Thoracic aorta (tissue), 2 donors: ENCODE measurements around the gene PHYHD1. TPM values are rescaled to one million over a fixed set of nuclear protein-coding genes. Genes with fewer than 3 reads are reported as not detected.

Experiments
- ATAC-seq: fragments of 150-250 bp; one replicate; pipeline ENCODE4 v1.8.0; 2017; ENCODE audit warnings: low read depth; ENCODE audit not compliant: insufficient number of reproducible peaks, low FRiP score
- DNase-seq: peaks from one replicate; pipeline ENCODE4 v3.0.0-alpha.2; 2020; ENCODE audit warnings: low spot score
- H3K27ac ChIP-seq, 2 donors: fragments of 200-600 bp; sonication (generic); 1 replicate in 1 of 2; 2 replicates in 1 of 2; pipeline ENCODE4 v1.5.1; 2016; ENCODE audit warnings: mild to moderate bottlenecking in 2 of 2, moderate library complexity in 2 of 2
- H3K27me3 ChIP-seq: fragments of 200-600 bp; sonication (generic); replicated peaks from 2 replicates; pipeline ENCODE4 v1.6.0; 2016; ENCODE audit warnings: mild to moderate bottlenecking; ENCODE audit not compliant: insufficient read depth
- H3K36me3 ChIP-seq: fragments of 200-600 bp; sonication (generic); one replicate; pipeline ENCODE4 v1.5.1; 2016
- H3K4me1 ChIP-seq, 2 donors: fragments of 200-600 bp; sonication (generic); 1 replicate in 1 of 2; 2 replicates in 1 of 2; pipeline versions ENCODE4 v1.5.1 to v1.6.0; 2016; ENCODE audit warnings: low read depth in 2 of 2, mild to moderate bottlenecking in 1 of 2; ENCODE audit not compliant: control insufficient read depth in 1 of 2
- H3K4me3 ChIP-seq: fragments of 200-600 bp; sonication (generic); 2 replicates; pipeline ENCODE4 v1.5.1; 2016; ENCODE audit warnings: mild to moderate bottlenecking
- H3K9me3 ChIP-seq: fragments of 200-600 bp; sonication (generic); 2 replicates; pipeline ENCODE4 v1.5.1; 2016
- CTCF ChIP-seq: fragments of 200-600 bp; sonication (generic); IDR thresholded peaks from one replicate; pipeline ENCODE4 v1.5.1; 2019; ENCODE audit warnings: antibody characterized with exemption
- total RNA-seq, 2 donors: library from RNA; depleted of rRNA; stranded (reverse); fragments of >200 nt; gene quantifications; one replicate each; pipeline versions ENCODE4 v1.1.0 to v1.2.3, GENCODE V29; 2016

PHYHD1 gene
- total RNA-seq, 2 donors from 2014 or later, result 21.1 to 36.3 TPM

- Histone ChIP-seq H3K36me3 (peaks cover 40% of the 10 kb centered on the region), H3K4me1 (peaks cover 43 to 67% of the 10 kb centered on the region in 2 donors)
- ATAC-seq, result no peak
Measured at GRCh38 chr9:128906741-128907140, 14.0 kb upstream of the PHYHD1 start.

GRCh38 chr9:128908372-128908771 is 12.4 kb upstream of the PHYHD1 start:
- H3K4me1 ChIP-seq, result peaks cover 43 to 67% of the 10 kb centered on the region in 2 donors
- H3K27ac ChIP-seq, result no peak overlapping the region
- H3K36me3 ChIP-seq, result peaks cover 40% of the 10 kb centered on the region
- DNase-seq (no peak), ATAC-seq (no peak)
- no peaks in the 10 kb centered on the region for H3K9me3 ChIP-seq
- H3K4me3 ChIP-seq, result no peak overlapping the region
- no peaks in the 10 kb centered on the region for H3K27me3 ChIP-seq
- TF ChIP-seq CTCF, result no peak

More at GRCh38 chr9:128906741-128907140, 14.0 kb upstream of the PHYHD1 start:
- Histone ChIP-seq H3K27me3 (no peaks in the 10 kb centered on the region), H3K27ac (peak overlapping the region in 1 of 2 donors; percentile 38), H3K4me3 (no peak overlapping the region), H3K9me3 (no peaks in the 10 kb centered on the region)
- TF ChIP-seq CTCF, result no peak
- no peak for DNase-seq

- H3K4me3 ChIP-seq, result no peak overlapping the region
- H3K4me1 ChIP-seq, result peaks cover 54 to 67% of the 10 kb centered on the region in 2 donors
- ATAC-seq (no peak), DNase-seq (no peak)
- H3K9me3 ChIP-seq, result no peaks in the 10 kb centered on the region
- peaks cover 51% of the 10 kb centered on the region for H3K36me3 ChIP-seq
- peak overlapping the region; percentile 96 for H3K27ac ChIP-seq
- no peak for TF ChIP-seq CTCF
- H3K27me3 ChIP-seq, result no peaks in the 10 kb centered on the region
Measured at GRCh38 chr9:128909859-128910258, 10.9 kb upstream of the PHYHD1 start.

- Histone ChIP-seq H3K4me1 (peaks cover 65 to 70% of the 10 kb centered on the region in 2 donors), H3K27ac (peak overlapping the region; percentile 96), H3K9me3 (no peaks in the 10 kb centered on the region), H3K4me3 (peak overlapping the region; percentile 40), H3K27me3 (no peaks in the 10 kb centered on the region), H3K36me3 (peaks cover 55% of the 10 kb centered on the region)
- no peak for TF ChIP-seq CTCF
- DNase-seq (no peak), ATAC-seq (no peak)
Measured at GRCh38 chr9:128910906-128911305, 9.9 kb upstream of the PHYHD1 start.

- Histone ChIP-seq H3K4me3 (peak overlapping the region; percentile 40), H3K36me3 (peaks cover 55% of the 10 kb centered on the region), H3K27ac (peak overlapping the region; percentile 96), H3K4me1 (peaks cover 71 to 74% of the 10 kb centered on the region in 2 donors), H3K27me3 (no peaks in the 10 kb centered on the region), H3K9me3 (no peaks in the 10 kb centered on the region)
- TF ChIP-seq CTCF, result no peak
- ATAC-seq (peak; percentile 50), DNase-seq (peak; percentile 79)
Measured at GRCh38 chr9:128911529-128912035, 9.2 kb upstream of the PHYHD1 start.
